WTC11 (cell line): ENCODE results near the gene MACC1. TPM values are rescaled to one million over a fixed set of nuclear protein-coding genes. Genes with fewer than 3 reads are reported as not detected.
A peak's percentile ranks its signal among the peaks of the same experiment; 100 is the strongest.

Experiments
- ATAC-seq: fragments of 200-7000 bp; cut with Tn5 transposase; 2 replicates; pipeline ENCODE4 v1.10.0; 2021; ENCODE audit warnings: mild to moderate bottlenecking, moderate library complexity
- CTCF ChIA-PET: fragments of 300-600 bp; sonication (Branson Sonifier 250); formaldehyde crosslinking; loops from one replicate; lab custom pipeline; 2021; ENCODE audit warnings: antibody characterized with exemption; lab: Charles Lee
- POLR2A ChIA-PET: fragments of 350-600 bp; sonication (Branson Sonifier 250); formaldehyde crosslinking; loops from one replicate; lab custom pipeline; 2021; ENCODE audit warnings: antibody characterized with exemption; lab: Charles Lee
- DNase-seq: peaks from one replicate; pipeline ENCODE4 v3.0.0; 2021; ENCODE audit warnings: low spot score
- H3K27ac Mint-ChIP-seq: 2 replicates; pipeline ENCODE4 v1.8.0; 2021; ENCODE audit warnings: mixed read lengths
- H3K27me3 Mint-ChIP-seq: 2 replicates; pipeline ENCODE4 v1.8.0; 2021; ENCODE audit warnings: low read depth, mild to moderate bottlenecking, moderate library complexity, mixed read lengths
- H3K36me3 Mint-ChIP-seq: 2 replicates; pipeline ENCODE4 v1.8.0; 2021; ENCODE audit warnings: mixed read lengths
- H3K4me1 Mint-ChIP-seq: 2 replicates; pipeline ENCODE4 v1.8.0; 2022; ENCODE audit warnings: mixed read lengths
- H3K4me3 Mint-ChIP-seq: 2 replicates; pipeline ENCODE4 v1.8.0; 2021; ENCODE audit warnings: mild to moderate bottlenecking, moderate library complexity, mixed read lengths
- H3K9me3 Mint-ChIP-seq: 2 replicates; pipeline ENCODE4 v1.8.0; 2021; ENCODE audit warnings: mixed read lengths
- AFF4 ChIP-seq: sonication (generic); formaldehyde crosslinking; IDR thresholded peaks from 2 replicates; pipeline ENCODE4 v1.8.1; 2023; ENCODE audit warnings: mild to moderate bottlenecking, missing genetic modification reagents, borderline replicate concordance
- AR ChIP-seq: fragments of 250-450 bp; sonication (Bioruptor Pico); IDR thresholded peaks from 2 replicates; pipeline ENCODE4 v1.9.0; 2021; ENCODE audit warnings: mild to moderate bottlenecking
- GABPB1 ChIP-seq: sonication (generic); formaldehyde crosslinking; IDR thresholded peaks from 2 replicates; pipeline ENCODE4 v1.8.1; 2023; ENCODE audit warnings: mild to moderate bottlenecking, missing genetic modification reagents
- JUN ChIP-seq: sonication (generic); formaldehyde crosslinking; IDR thresholded peaks from 2 replicates; pipeline ENCODE4 v1.8.0; 2023; ENCODE audit warnings: mild to moderate bottlenecking, missing genetic modification reagents
- MAX ChIP-seq: sonication (generic); formaldehyde crosslinking; IDR thresholded peaks from 2 replicates; pipeline ENCODE4 v1.8.0; 2022; ENCODE audit warnings: mild to moderate bottlenecking, missing genetic modification reagents
- MLX ChIP-seq: sonication (generic); formaldehyde crosslinking; IDR thresholded peaks from 2 replicates; pipeline ENCODE4 v1.8.1; 2023; ENCODE audit warnings: mild to moderate bottlenecking, missing genetic modification reagents, moderate library complexity
- TEAD4 ChIP-seq: sonication (generic); formaldehyde crosslinking; IDR thresholded peaks from 2 replicates; pipeline ENCODE4 v1.8.0; 2022; ENCODE audit warnings: mild to moderate bottlenecking, missing genetic modification reagents
- ZBTB43 ChIP-seq: sonication (generic); formaldehyde crosslinking; IDR thresholded peaks from 2 replicates; pipeline ENCODE4 v1.8.1; 2023; ENCODE audit warnings: mild to moderate bottlenecking, missing genetic modification reagents
- ZNF121 ChIP-seq: sonication (generic); formaldehyde crosslinking; IDR thresholded peaks from 2 replicates; pipeline ENCODE4 v1.8.0; 2023; ENCODE audit warnings: missing genetic modification reagents
- ZNF232 ChIP-seq: sonication (generic); formaldehyde crosslinking; IDR thresholded peaks from 2 replicates; pipeline ENCODE4 v1.8.0; 2022; ENCODE audit warnings: mild to moderate bottlenecking, missing genetic modification reagents
- ZNF425 ChIP-seq: fragments of 250-450 bp; sonication (Bioruptor Pico); conservative IDR thresholded peaks from 2 replicates; pipeline ENCODE4 v1.9.0; 2021; ENCODE audit warnings: mild to moderate bottlenecking
- total RNA-seq: library from RNA; stranded (reverse); gene quantifications from 3 replicates; pipeline ENCODE4 v1.2.3, GENCODE V29; 2021

MACC1 gene
- total RNA-seq, 1 experiment from 2014 or later = 14.6 TPM

GRCh38 chr7:20220293-20220761, 3.1 kb upstream of the MACC1 start:
- Mint-ChIP-seq H3K27me3 (no peaks in the 10 kb centered on the region), H3K36me3 (no peaks in the 10 kb centered on the region), H3K4me3 (no peak overlapping the region), H3K9me3 (no peaks in the 10 kb centered on the region), H3K27ac (peak overlapping the region; percentile 99), H3K4me1 (peaks cover 43% of the 10 kb centered on the region)
- TF ChIP-seq MAX (CRISPR knock-in tag) (no peak), AFF4 (CRISPR knock-in tag) (no peak), JUN (CRISPR knock-in tag) (no peak), AR (CRISPR knock-in tag) (no peak), ZNF121 (CRISPR knock-in tag) (no peak), ZNF425 (CRISPR knock-in tag) (no peak), TEAD4 (CRISPR knock-in tag) (no peak), MLX (CRISPR knock-in tag) (no peak)
- ATAC-seq (no peak), DNase-seq (no peak)
- ChIA-PET CTCF (interaction anchor here (0.6 to 1.1 kb wide), 3 partner anchors 47 to 378 kb away, joined by 3 to 4 read pairs (median 3); no protein-coding TSS in a partner anchor), POLR2A (no interaction called here)

GRCh38 chr7:20219446-20220292, 2.5 kb upstream of the MACC1 start:
- peak; percentile 16 for ATAC-seq
- peak overlapping the region; percentile 99 for H3K27ac Mint-ChIP-seq
- H3K27me3 Mint-ChIP-seq = no peaks in the 10 kb centered on the region
- POLR2A ChIA-PET = no interaction called here
- peak; percentile 34 for DNase-seq
- no peak overlapping the region for H3K4me3 Mint-ChIP-seq
- H3K9me3 Mint-ChIP-seq = no peaks in the 10 kb centered on the region
- peaks cover 46% of the 10 kb centered on the region for H3K4me1 Mint-ChIP-seq
- H3K36me3 Mint-ChIP-seq = no peaks in the 10 kb centered on the region
- CTCF ChIA-PET = interaction anchor here (0.6 to 1.1 kb wide), 3 partner anchors 47 to 379 kb away, joined by 3 to 4 read pairs (median 3); no protein-coding TSS in a partner anchor
- 0 out of 2 replicates have a peak, but pooled peaks have one; percentile 33 for TF ChIP-seq ZBTB43 (CRISPR knock-in tag)
- no peak for TF ChIP-seq ZNF232 (CRISPR knock-in tag)
- TF ChIP-seq GABPB1 (CRISPR knock-in tag) = peak; percentile 63; the same call in 1 of the 2 replicates
